GM12878 (cell line): ENCODE data around the gene ANO5. TPM values are rescaled to one million over a fixed set of nuclear protein-coding genes. Genes with fewer than 3 reads are reported as not detected.

Source experiments
- ATAC-seq: fragments of 200-7000 bp; cut with Tn5 transposase; 3 replicates; pipeline ENCODE4 v1.9.1; 2020; ENCODE audit warnings: mild to moderate bottlenecking, moderate library complexity
- BruUV-seq: library from RNA; stranded (reverse); fragments of 400-500 nt; replicated peaks from 2 replicates; lab custom pipeline; 2021; lab: Mats Ljungman, UMichigan
- CTCF ChIA-PET: fragments of 300-600 bp; sonication (Branson Sonifier 250); formaldehyde crosslinking; extraction: SDS; loops from one replicate; lab custom pipeline; 2021; ENCODE audit warnings: inconsistent platforms; lab: Yijun Ruan, JAX
- POLR2A ChIA-PET: fragments of 350-600 bp; formaldehyde crosslinking; extraction: SDS; loops from one replicate; lab custom pipeline; 2021; ENCODE audit warnings: inconsistent platforms; lab: Charles Lee
- RAD21 ChIA-PET: fragments of 300-600 bp; sonication (Branson Sonifier 250); formaldehyde crosslinking; loops from one replicate; lab custom pipeline; 2023; ENCODE audit warnings: antibody characterized with exemption; ENCODE audit not compliant: unreplicated experiment; lab: Charles Lee
- SMC1A ChIA-PET: fragments of 300-600 bp; sonication (Branson Sonifier 250); formaldehyde crosslinking; loops from one replicate; lab custom pipeline; 2023; ENCODE audit not compliant: unreplicated experiment, uncharacterized antibody; lab: Charles Lee
- DNase-seq: peaks from one replicate; pipeline ENCODE4 v3.0.0-alpha.2; 2011; ENCODE audit warnings: low read depth, low spot score
- FAIRE-seq: peaks from 3 replicates; lab custom pipeline; 2011; peaks lifted over from hg19 to GRCh38; lab: Jason Lieb, UNC
- H2AFZ ChIP-seq: 2 replicates; pipeline ENCODE4 v1.6.0; 2011; ENCODE audit warnings: low read depth, low read length, control low read depth; ENCODE audit not compliant: control insufficient read depth
- H3K27ac ChIP-seq: 2 replicates; pipeline ENCODE4 v1.5.1; 2011; ENCODE audit warnings: control low read depth; ENCODE audit not compliant: control insufficient read depth, insufficient read depth
- H3K27me3 ChIP-seq, 2 experiments: replicated peaks in 1 of 2; 2 replicates each; pipeline versions ENCODE4 v1.6.0 to v1.6.1; 2011; ENCODE audit warnings: low read length in 1 of 2; ENCODE audit not compliant: control insufficient read depth in 2 of 2, insufficient read depth in 2 of 2
- H3K36me3 ChIP-seq, 2 experiments: 2 replicates each; pipeline ENCODE4 v1.5.1; 2011; ENCODE audit warnings: low read length in 1 of 2; ENCODE audit not compliant: control insufficient read depth in 2 of 2, insufficient read depth in 2 of 2
- H3K4me1 ChIP-seq: 2 replicates; pipeline ENCODE4 v1.6.1; 2011; ENCODE audit warnings: mild to moderate bottlenecking, low read length, moderate library complexity, mixed read lengths; ENCODE audit not compliant: control insufficient read depth, insufficient read depth
- H3K4me2 ChIP-seq: 2 replicates; pipeline ENCODE4 v1.6.0; 2011; ENCODE audit warnings: control low read depth; ENCODE audit not compliant: control insufficient read depth, insufficient read depth
- H3K4me3 ChIP-seq: fragments of 200-600 bp; sonication (generic); 2 replicates; pipeline ENCODE4 v1.5.1; 2016
- H3K79me2 ChIP-seq: 2 replicates; pipeline ENCODE4 v1.6.0; 2011; ENCODE audit warnings: low read length; ENCODE audit not compliant: control insufficient read depth, insufficient read depth
- H3K9ac ChIP-seq: 2 replicates; pipeline ENCODE4 v1.8.0; 2011; ENCODE audit warnings: low read length, control low read depth, mixed read lengths; ENCODE audit not compliant: control insufficient read depth, insufficient read depth
- H3K9me3 ChIP-seq: replicated peaks from 3 replicates; pipeline ENCODE4 v1.5.1; 2011; ENCODE audit warnings: mild to moderate bottlenecking, low read length; ENCODE audit not compliant: control insufficient read depth, insufficient read depth
- H4K20me1 ChIP-seq: 2 replicates; pipeline ENCODE4 v1.6.0; 2011; ENCODE audit not compliant: control insufficient read depth, insufficient read depth
- CREB1 ChIP-seq: IDR thresholded peaks from 2 replicates; pipeline ENCODE4 v1.6.1; 2012; ENCODE audit warnings: low read depth, mild to moderate bottlenecking, inconsistent platforms
- HDAC2 ChIP-seq: fragments of 200-600 bp; sonication (generic); IDR thresholded peaks from 2 replicates; pipeline ENCODE4 v1.6.1; 2017
- IRF4 ChIP-seq: IDR thresholded peaks from 2 replicates; pipeline ENCODE4 v1.6.1; 2011; ENCODE audit warnings: low read depth, low read length
- MTA3 ChIP-seq: IDR thresholded peaks from 2 replicates; pipeline ENCODE4 v1.6.1; 2012; ENCODE audit warnings: low read length, inconsistent platforms, borderline replicate concordance
- MYC ChIP-seq: IDR thresholded peaks from 2 replicates; pipeline ENCODE4 v1.6.1; 2011; ENCODE audit warnings: mild to moderate bottlenecking, low read length, moderate library complexity, inconsistent platforms; ENCODE audit not compliant: insufficient read depth, insufficient replicate concordance, insufficient read length, severe bottlenecking
- PML ChIP-seq: IDR thresholded peaks from 2 replicates; pipeline ENCODE4 v1.6.1; 2012; ENCODE audit warnings: low read length, inconsistent platforms
- POLR2AphosphoS2 ChIP-seq: IDR thresholded peaks from 2 replicates; pipeline ENCODE4 v1.6.1; 2011; ENCODE audit warnings: low read depth, mild to moderate bottlenecking, low read length, improper control_type of control experiment, moderate library complexity
- RUNX3 ChIP-seq: IDR thresholded peaks from 2 replicates; pipeline ENCODE4 v1.6.1; 2012; ENCODE audit warnings: low read length, inconsistent platforms
- SPI1 ChIP-seq: IDR thresholded peaks from 2 replicates; pipeline ENCODE4 v1.6.1; 2011; ENCODE audit warnings: low read depth, mild to moderate bottlenecking, low read length, moderate library complexity, borderline replicate concordance; ENCODE audit not compliant: insufficient read depth
- TBL1XR1 ChIP-seq: IDR thresholded peaks from 2 replicates; pipeline ENCODE4 v1.6.1; 2012; ENCODE audit warnings: low read depth, low read length, improper control_type of control experiment
- ZSCAN29 ChIP-seq: fragments of 450-650 bp; IDR thresholded peaks from 2 replicates; pipeline ENCODE4 v1.6.1; 2017; ENCODE audit warnings: mild to moderate bottlenecking, moderate library complexity
- in situ Hi-C: fragments of 300-500 bp; cut with MboI; formaldehyde crosslinking; loops from 9 replicates; pipeline ENCODE4 v1.14.3; 2018; ENCODE audit warnings: mixed read lengths
- intact Hi-C: fragments of 100-400 bp; cut with micrococcal nuclease; formaldehyde crosslinking; loops from one replicate; pipeline ENCODE4 v1.14.2; 2022; ENCODE audit not compliant: unreplicated experiment
- polyA plus RNA-seq, 11 experiments: library from polyadenylated mRNA; depleted of rRNA in 4 of 11; unstranded in 6 of 11; stranded (reverse) in 5 of 11; fragments of >200 nt; fragmentation: Nextera tagmentation in 4 of 11; fragmentation: Illumina TruSeq in 1 of 11; extraction: Ambion mirVana in 4 of 11; extraction: Trizol in 1 of 11; gene quantifications; 1 replicate in 1 of 11; 2 replicates in 10 of 11; pipeline versions ENCODE4 v1.2.1 to v1.2.3, GENCODE V29; 2011 to 2016; ENCODE audit warnings: inconsistent platforms in 2 of 11, missing spikeins in 2 of 11, low read depth in 1 of 11
- total RNA-seq, 4 experiments: library from RNA; depleted of rRNA in 3 of 4; stranded (reverse); fragments of >200 nt in 3 of 4; fragmentation: Illumina TruSeq in 1 of 4; extraction: Trizol in 1 of 4; gene quantifications; 2 replicates each; pipeline versions ENCODE4 v1.2.1 to v1.2.3, GENCODE V29; 2013 to 2021
- TF ChIP-seq, protein P1 (sequence below), 3 experiments: IDR thresholded peaks in 2 of 3; conservative IDR thresholded peaks in 1 of 3; 2 replicates each; pipeline ENCODE4 v1.5.1; 2011; ENCODE audit warnings: low read depth in 3 of 3, low read length in 3 of 3, mild to moderate bottlenecking in 3 of 3, control low read depth in 2 of 3, moderate library complexity in 2 of 3, inconsistent platforms in 1 of 3, mixed read lengths in 1 of 3; ENCODE audit not compliant: control insufficient read depth in 2 of 3, insufficient read depth in 1 of 3; ENCODE audit errors: extremely low read depth in 1 of 3
- TF ChIP-seq, protein P2 (sequence below): IDR thresholded peaks from 2 replicates; pipeline ENCODE4 v1.6.1; 2012; ENCODE audit warnings: mild to moderate bottlenecking, low read depth, low read length
- TF ChIP-seq, protein P3 (sequence below): IDR thresholded peaks from 2 replicates; pipeline ENCODE4 v1.6.1; 2012; ENCODE audit warnings: low read depth, low read length, improper control_type of control experiment
- TF ChIP-seq, protein P4 (sequence below): fragments of 450-650 bp; IDR thresholded peaks from 2 replicates; pipeline ENCODE4 v1.6.1; 2016; ENCODE audit warnings: mild to moderate bottlenecking

Gene ANO5
- total and polyA plus RNA-seq, 10 of the 15 experiments (the other 5 are each of a cell fraction or from before 2014, with no cell fraction given) = 1.6 to 10.2 (median 4.1) TPM

DNA sequence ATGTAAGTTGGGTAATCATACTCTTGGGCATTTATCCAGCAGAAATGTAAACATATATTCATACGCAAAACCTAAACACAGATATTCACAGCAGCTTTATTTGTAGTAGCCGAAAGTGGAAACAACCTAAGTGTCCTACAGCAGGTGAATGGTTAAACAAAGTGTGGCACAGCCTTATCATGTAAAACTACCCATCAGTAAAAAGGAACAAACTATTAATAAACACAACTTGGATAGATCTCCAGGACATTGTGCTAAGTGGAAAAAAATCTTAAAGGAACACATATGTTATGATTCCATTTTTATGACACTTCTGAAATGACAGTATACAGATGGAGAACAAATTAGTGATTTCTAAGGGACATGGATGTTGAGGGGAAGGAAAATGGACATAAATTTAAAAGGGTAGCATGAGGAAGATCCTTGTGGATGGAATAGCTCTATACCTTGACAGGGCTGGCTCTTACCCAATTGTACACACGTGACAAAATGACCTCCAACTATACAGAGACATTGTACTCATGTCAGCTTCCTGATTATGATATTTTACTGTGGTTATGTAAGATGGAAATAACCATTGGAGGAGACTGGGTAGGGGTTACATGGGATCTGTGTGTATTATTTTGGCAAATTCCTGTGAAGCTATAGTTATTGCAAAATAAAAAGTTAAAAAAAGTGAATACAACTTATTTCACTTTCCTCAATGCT lies 15.4 kb downstream of the ANO5 start (continued):
- TF ChIP-seq, protein P1, sequence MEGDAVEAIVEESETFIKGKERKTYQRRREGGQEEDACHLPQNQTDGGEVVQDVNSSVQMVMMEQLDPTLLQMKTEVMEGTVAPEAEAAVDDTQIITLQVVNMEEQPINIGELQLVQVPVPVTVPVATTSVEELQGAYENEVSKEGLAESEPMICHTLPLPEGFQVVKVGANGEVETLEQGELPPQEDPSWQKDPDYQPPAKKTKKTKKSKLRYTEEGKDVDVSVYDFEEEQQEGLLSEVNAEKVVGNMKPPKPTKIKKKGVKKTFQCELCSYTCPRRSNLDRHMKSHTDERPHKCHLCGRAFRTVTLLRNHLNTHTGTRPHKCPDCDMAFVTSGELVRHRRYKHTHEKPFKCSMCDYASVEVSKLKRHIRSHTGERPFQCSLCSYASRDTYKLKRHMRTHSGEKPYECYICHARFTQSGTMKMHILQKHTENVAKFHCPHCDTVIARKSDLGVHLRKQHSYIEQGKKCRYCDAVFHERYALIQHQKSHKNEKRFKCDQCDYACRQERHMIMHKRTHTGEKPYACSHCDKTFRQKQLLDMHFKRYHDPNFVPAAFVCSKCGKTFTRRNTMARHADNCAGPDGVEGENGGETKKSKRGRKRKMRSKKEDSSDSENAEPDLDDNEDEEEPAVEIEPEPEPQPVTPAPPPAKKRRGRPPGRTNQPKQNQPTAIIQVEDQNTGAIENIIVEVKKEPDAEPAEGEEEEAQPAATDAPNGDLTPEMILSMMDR (IDR thresholded peaks at IDR 0.05 in 2 of 3, conservative IDR thresholded peaks at IDR 0.05 in 1 of 3; ENCODE audit: control insufficient read depth in 2 of 3, extremely low read depth in 1 of 3, insufficient read depth in 1 of 3, low read depth in 3 of 3, low read length in 3 of 3) = no peak

DNA sequence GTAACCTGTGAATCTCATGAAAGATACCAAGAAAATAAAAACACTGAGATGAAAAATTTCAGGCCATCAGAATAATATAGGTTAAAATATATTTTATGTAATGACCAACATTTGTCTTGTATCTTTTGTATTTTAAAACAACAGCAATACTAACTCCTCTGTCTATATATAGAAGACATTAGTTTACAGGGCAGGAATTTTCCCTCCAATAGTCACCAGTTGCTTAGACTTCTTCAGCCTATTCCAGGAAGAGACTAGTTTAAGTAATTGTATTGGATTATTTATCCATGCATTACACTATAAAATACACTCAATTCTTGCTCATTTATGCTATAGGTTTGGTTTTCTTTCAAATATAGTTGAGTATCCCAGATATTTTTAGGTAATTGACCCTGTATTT lies 24.1 kb downstream of the ANO5 start:
- ChIA-PET RAD21 (no interaction called here), SMC1A (no interaction called here), CTCF (no interaction called here), POLR2A (no interaction called here)
- H3K9me3 ChIP-seq = no peaks in the 10 kb centered on the region
- H3K27ac ChIP-seq = no peak overlapping the region
- in situ Hi-C loops (no loop called here), intact Hi-C loops (no loop called here)
- no peak for ATAC-seq
- no peaks in the 10 kb centered on the region for H4K20me1 ChIP-seq
- H3K79me2 ChIP-seq = no peaks in the 10 kb centered on the region
- no peaks in the 10 kb centered on the region for H3K27me3 ChIP-seq
- no peak overlapping the region for H2AFZ ChIP-seq
- H3K4me2 ChIP-seq = no peak overlapping the region
- H3K4me1 ChIP-seq = no peaks in the 10 kb centered on the region
- DNase-seq = no peak
- no TSS peak for BruUV-seq
- no peaks in the 10 kb centered on the region for H3K36me3 ChIP-seq
- H3K9ac ChIP-seq = no peak overlapping the region
- FAIRE-seq = no peak
- no peak overlapping the region for H3K4me3 ChIP-seq
- TF ChIP-seq HDAC2 (no peak), SPI1 (no peak), TBL1XR1 (no peak), IRF4 (no peak), MTA3 (no peak), RUNX3 (no peak), CREB1 (no peak), POLR2AphosphoS2 (no peak), MYC (no peak), PML (no peak), ZSCAN29 (no peak)
- TF ChIP-seq, protein P2, sequence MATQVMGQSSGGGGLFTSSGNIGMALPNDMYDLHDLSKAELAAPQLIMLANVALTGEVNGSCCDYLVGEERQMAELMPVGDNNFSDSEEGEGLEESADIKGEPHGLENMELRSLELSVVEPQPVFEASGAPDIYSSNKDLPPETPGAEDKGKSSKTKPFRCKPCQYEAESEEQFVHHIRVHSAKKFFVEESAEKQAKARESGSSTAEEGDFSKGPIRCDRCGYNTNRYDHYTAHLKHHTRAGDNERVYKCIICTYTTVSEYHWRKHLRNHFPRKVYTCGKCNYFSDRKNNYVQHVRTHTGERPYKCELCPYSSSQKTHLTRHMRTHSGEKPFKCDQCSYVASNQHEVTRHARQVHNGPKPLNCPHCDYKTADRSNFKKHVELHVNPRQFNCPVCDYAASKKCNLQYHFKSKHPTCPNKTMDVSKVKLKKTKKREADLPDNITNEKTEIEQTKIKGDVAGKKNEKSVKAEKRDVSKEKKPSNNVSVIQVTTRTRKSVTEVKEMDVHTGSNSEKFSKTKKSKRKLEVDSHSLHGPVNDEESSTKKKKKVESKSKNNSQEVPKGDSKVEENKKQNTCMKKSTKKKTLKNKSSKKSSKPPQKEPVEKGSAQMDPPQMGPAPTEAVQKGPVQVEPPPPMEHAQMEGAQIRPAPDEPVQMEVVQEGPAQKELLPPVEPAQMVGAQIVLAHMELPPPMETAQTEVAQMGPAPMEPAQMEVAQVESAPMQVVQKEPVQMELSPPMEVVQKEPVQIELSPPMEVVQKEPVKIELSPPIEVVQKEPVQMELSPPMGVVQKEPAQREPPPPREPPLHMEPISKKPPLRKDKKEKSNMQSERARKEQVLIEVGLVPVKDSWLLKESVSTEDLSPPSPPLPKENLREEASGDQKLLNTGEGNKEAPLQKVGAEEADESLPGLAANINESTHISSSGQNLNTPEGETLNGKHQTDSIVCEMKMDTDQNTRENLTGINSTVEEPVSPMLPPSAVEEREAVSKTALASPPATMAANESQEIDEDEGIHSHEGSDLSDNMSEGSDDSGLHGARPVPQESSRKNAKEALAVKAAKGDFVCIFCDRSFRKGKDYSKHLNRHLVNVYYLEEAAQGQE = no peak
- TF ChIP-seq, protein P3, sequence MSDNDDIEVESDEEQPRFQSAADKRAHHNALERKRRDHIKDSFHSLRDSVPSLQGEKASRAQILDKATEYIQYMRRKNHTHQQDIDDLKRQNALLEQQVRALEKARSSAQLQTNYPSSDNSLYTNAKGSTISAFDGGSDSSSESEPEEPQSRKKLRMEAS = no peak
- TF ChIP-seq, protein P4, sequence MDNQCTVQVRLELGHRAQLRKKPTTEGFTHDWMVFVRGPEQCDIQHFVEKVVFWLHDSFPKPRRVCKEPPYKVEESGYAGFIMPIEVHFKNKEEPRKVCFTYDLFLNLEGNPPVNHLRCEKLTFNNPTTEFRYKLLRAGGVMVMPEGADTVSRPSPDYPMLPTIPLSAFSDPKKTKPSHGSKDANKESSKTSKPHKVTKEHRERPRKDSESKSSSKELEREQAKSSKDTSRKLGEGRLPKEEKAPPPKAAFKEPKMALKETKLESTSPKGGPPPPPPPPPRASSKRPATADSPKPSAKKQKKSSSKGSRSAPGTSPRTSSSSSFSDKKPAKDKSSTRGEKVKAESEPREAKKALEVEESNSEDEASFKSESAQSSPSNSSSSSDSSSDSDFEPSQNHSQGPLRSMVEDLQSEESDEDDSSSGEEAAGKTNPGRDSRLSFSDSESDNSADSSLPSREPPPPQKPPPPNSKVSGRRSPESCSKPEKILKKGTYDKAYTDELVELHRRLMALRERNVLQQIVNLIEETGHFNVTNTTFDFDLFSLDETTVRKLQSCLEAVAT = no peak
